SK-N-SH (cell line): ENCODE data around the gene NFATC3. TPM values are rescaled to one million over a fixed set of nuclear protein-coding genes. Genes with fewer than 3 reads are reported as not detected.

Experiments
- CTCF ChIA-PET: fragments of 300-600, 350-600 bp; formaldehyde crosslinking; extraction: SDS; loops from one replicate; lab custom pipeline; 2021; lab: Yijun Ruan, JAX
- POLR2A ChIA-PET: fragments of 350-600 bp; sonication (Branson Sonifier 250); formaldehyde crosslinking; extraction: SDS; loops from one replicate; lab custom pipeline; 2020; ENCODE audit warnings: antibody characterized with exemption, inconsistent platforms; lab: Yijun Ruan, JAX
- DNase-seq: peaks from one replicate; pipeline ENCODE4 v3.0.0; 2012
- H2AFZ ChIP-seq: fragments of 200-600 bp; sonication (generic); 2 replicates; pipeline ENCODE4 v1.8.1; 2016; ENCODE audit warnings: antibody characterized with exemption, mild to moderate bottlenecking, low read depth
- H3F3A ChIP-seq: fragments of 200-600 bp; sonication (generic); replicated peaks from 2 replicates; pipeline ENCODE3; 2016; ENCODE audit warnings: antibody characterized with exemption, mild to moderate bottlenecking; ENCODE audit not compliant: insufficient read depth
- H3K27ac ChIP-seq, 2 experiments: fragments of 200-500 bp in 1 of 2; fragments of 200-600 bp in 1 of 2; sonication (Bioruptor generic) in 1 of 2; sonication (generic), shearing (Covaris generic) in 1 of 2; 2 replicates each; pipeline versions ENCODE4 v1.5.1 to v1.6.1; 2014 to 2016; ENCODE audit warnings: low read depth in 2 of 2, inconsistent platforms in 1 of 2, low read length in 1 of 2, mild to moderate bottlenecking in 1 of 2, mixed read lengths in 1 of 2
- H3K27me3 ChIP-seq: fragments of 200-600 bp; sonication (generic), shearing (Covaris generic); 2 replicates; pipeline ENCODE4 v1.6.1; 2016; ENCODE audit warnings: mixed run types; ENCODE audit not compliant: insufficient read depth
- H3K36me3 ChIP-seq, 2 experiments: fragments of 200-500 bp in 1 of 2; fragments of 200-600 bp in 1 of 2; sonication (Bioruptor generic) in 1 of 2; sonication (generic) in 1 of 2; replicated peaks in 1 of 2; 2 replicates each; pipeline versions ENCODE3 to v1.5.1; 2014 to 2016; ENCODE audit warnings: low read length in 1 of 2, mild to moderate bottlenecking in 1 of 2; ENCODE audit not compliant: insufficient read depth in 2 of 2, control insufficient read depth in 1 of 2
- H3K4me1 ChIP-seq, 2 experiments: fragments of 200-500 bp in 1 of 2; fragments of 200-600 bp in 1 of 2; sonication (Bioruptor generic) in 1 of 2; sonication (generic), shearing (Covaris generic) in 1 of 2; 2 replicates each; pipeline versions ENCODE4 v1.5.1 to v1.6.1; 2014 to 2016; ENCODE audit warnings: low read depth in 1 of 2, low read length in 1 of 2, mixed run types in 1 of 2; ENCODE audit not compliant: insufficient read depth in 2 of 2, control insufficient read depth in 1 of 2
- H3K4me2 ChIP-seq: fragments of 200-600 bp; sonication (generic), shearing (Covaris generic); 2 replicates; pipeline ENCODE4 v1.6.1; 2017; ENCODE audit warnings: mixed run types
- H3K4me3 ChIP-seq, 2 experiments: fragments of 200-500 bp in 1 of 2; fragments of 200-600 bp in 1 of 2; sonication (Bioruptor generic) in 1 of 2; sonication (generic), shearing (Covaris generic) in 1 of 2; 2 replicates each; pipeline versions ENCODE4 v1.5.1 to v1.8.1; 2014 to 2016; ENCODE audit warnings: low read depth in 2 of 2, inconsistent platforms in 1 of 2, low read length in 1 of 2, mild to moderate bottlenecking in 1 of 2, mixed read lengths in 1 of 2, moderate library complexity in 1 of 2
- H3K79me2 ChIP-seq: fragments of 200-600 bp; sonication (generic); 2 replicates; pipeline ENCODE4 v1.8.1; 2017; ENCODE audit warnings: mild to moderate bottlenecking; ENCODE audit not compliant: insufficient read depth
- H3K9ac ChIP-seq: fragments of 200-600 bp; sonication (generic); 2 replicates; pipeline ENCODE4 v1.6.1; 2017; ENCODE audit warnings: mixed run types
- H3K9me2 ChIP-seq: fragments of 200-600 bp; sonication (generic); 2 replicates; pipeline ENCODE4 v1.6.1; 2017; ENCODE audit warnings: mixed run types
- H3K9me3 ChIP-seq: fragments of 200-600 bp; sonication (generic); 2 replicates; pipeline ENCODE4 v1.6.1; 2017; ENCODE audit warnings: mixed run types, mild to moderate bottlenecking, moderate library complexity
- H4K20me1 ChIP-seq: fragments of 200-600 bp; sonication (generic); 2 replicates; pipeline ENCODE4 v1.6.1; 2017; ENCODE audit warnings: mild to moderate bottlenecking, mixed run types; ENCODE audit not compliant: insufficient read depth
- ELF1 ChIP-seq: IDR thresholded peaks from 2 replicates; pipeline ENCODE4 v1.4.0; 2012
- EP300 ChIP-seq, 2 experiments: IDR thresholded peaks; 2 replicates each; pipeline versions ENCODE4 v1.4.0 to v1.6.1; 2012; ENCODE audit warnings: borderline replicate concordance in 1 of 2, low read depth in 1 of 2, low read length in 1 of 2
- EZH2phosphoT487 ChIP-seq: fragments of 200-600 bp; sonication (generic); IDR thresholded peaks from 2 replicates; pipeline ENCODE4 v1.6.1; 2017; ENCODE audit warnings: low read depth, mixed run types, mild to moderate bottlenecking, antibody characterized with exemption, moderate library complexity, borderline replicate concordance
- FOXM1 ChIP-seq: IDR thresholded peaks from 2 replicates; pipeline ENCODE4 v1.4.0; 2012; ENCODE audit warnings: low read depth, mild to moderate bottlenecking
- GATA2 ChIP-seq: sonication (generic); formaldehyde crosslinking; IDR thresholded peaks from 2 replicates; pipeline ENCODE4 v1.5.0; 2020; ENCODE audit warnings: mild to moderate bottlenecking, missing genetic modification reagents
- NFIC ChIP-seq: IDR thresholded peaks from 2 replicates; pipeline ENCODE4 v1.4.0; 2012; ENCODE audit warnings: borderline replicate concordance
- NRF1 ChIP-seq: IDR thresholded peaks from 2 replicates; pipeline ENCODE4 v1.6.1; 2012; ENCODE audit warnings: low read depth, mild to moderate bottlenecking, low read length
- RAD21 ChIP-seq: IDR thresholded peaks from 2 replicates; pipeline ENCODE4 v1.6.1; 2012; ENCODE audit warnings: mild to moderate bottlenecking, low read length
- RFX5 ChIP-seq: IDR thresholded peaks from 2 replicates; pipeline ENCODE4 v1.6.1; 2012; ENCODE audit warnings: mild to moderate bottlenecking, improper control_type of control experiment, low read length
- RXRA ChIP-seq: IDR thresholded peaks from 2 replicates; pipeline ENCODE4 v1.4.0; 2012; ENCODE audit warnings: low read depth, mild to moderate bottlenecking, borderline replicate concordance
- SIN3A ChIP-seq: IDR thresholded peaks from 2 replicates; pipeline ENCODE4 v1.6.1; 2012; ENCODE audit warnings: low read depth, mild to moderate bottlenecking, low read length, moderate library complexity, borderline replicate concordance
- TAF1 ChIP-seq: IDR thresholded peaks from 2 replicates; pipeline ENCODE4 v1.6.1; 2012; ENCODE audit warnings: low read depth, mild to moderate bottlenecking, low read length, moderate library complexity, borderline replicate concordance
- TCF12 ChIP-seq: IDR thresholded peaks from 2 replicates; pipeline ENCODE4 v1.4.0; 2012
- YY1 ChIP-seq: IDR thresholded peaks from 2 replicates; pipeline ENCODE4 v1.4.0; 2012; ENCODE audit warnings: low read depth, mild to moderate bottlenecking
- WGBS: methylation state at CpG from one replicate; pipeline ENCODE4 v1.1.6; 2017; ENCODE audit warnings: low lambda C conversion rate; 5-methylcytosine and 5-hydroxymethylcytosine counted together
- polyA plus RNA-seq, 3 experiments: library from polyadenylated mRNA; depleted of rRNA; stranded (reverse); fragments of >200 nt; gene quantifications; 2 replicates each; pipeline ENCODE4 v1.2.3, GENCODE V29; 2012
- TF ChIP-seq, protein P1 (sequence below): IDR thresholded peaks from 2 replicates; pipeline ENCODE4; 2012
- TF ChIP-seq, protein P2 (sequence below): IDR thresholded peaks from 2 replicates; pipeline ENCODE4 v1.4.0; 2012; ENCODE audit warnings: low read depth, borderline replicate concordance
- TF ChIP-seq, protein P3 (sequence below): fragments of 150-350 bp; IDR thresholded peaks from 2 replicates; pipeline ENCODE4 v1.6.1; 2016; ENCODE audit warnings: mild to moderate bottlenecking, low read depth, low read length
- TF ChIP-seq, protein P4 (sequence below): fragments of 200-600 bp; sonication (generic); IDR thresholded peaks from 2 replicates; pipeline ENCODE4 v1.6.1; 2017; ENCODE audit warnings: antibody characterized with exemption, mild to moderate bottlenecking, moderate library complexity
- TF ChIP-seq, protein P5 (sequence below): IDR thresholded peaks from 2 replicates; pipeline ENCODE4 v1.4.0; 2012; ENCODE audit warnings: low read depth

Gene NFATC3
- polyA plus RNA-seq, 1 of the 3 experiments (the other 2 are of a cell fraction), result 5.7 TPM

DNA sequence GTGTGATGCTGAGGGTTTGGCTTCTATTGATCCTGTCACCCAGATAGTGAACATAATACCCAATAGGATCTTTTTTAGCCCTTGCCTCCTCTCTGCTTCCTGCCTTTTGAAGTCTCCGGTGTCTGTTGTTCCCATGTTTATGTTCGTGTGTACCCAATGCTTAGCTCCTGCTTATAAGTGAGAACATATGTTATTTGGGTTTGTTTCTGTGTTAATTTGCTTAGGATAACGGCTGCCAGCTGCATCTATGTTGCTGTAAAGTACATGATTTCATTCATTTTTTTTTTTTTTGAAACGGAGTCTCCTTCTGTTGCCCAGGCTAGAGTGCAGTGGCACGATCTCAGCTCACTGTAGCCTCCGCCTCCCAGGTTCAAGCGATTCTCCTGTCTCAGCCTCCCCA, 39.1 kb upstream of the NFATC3 start:
- Histone ChIP-seq H3K4me1 (no peaks in the 10 kb centered on the region), H3K36me3 (peaks cover 0 to 2% of the 10 kb centered on the region in 2 experiments)
- TF ChIP-seq, protein P1, sequence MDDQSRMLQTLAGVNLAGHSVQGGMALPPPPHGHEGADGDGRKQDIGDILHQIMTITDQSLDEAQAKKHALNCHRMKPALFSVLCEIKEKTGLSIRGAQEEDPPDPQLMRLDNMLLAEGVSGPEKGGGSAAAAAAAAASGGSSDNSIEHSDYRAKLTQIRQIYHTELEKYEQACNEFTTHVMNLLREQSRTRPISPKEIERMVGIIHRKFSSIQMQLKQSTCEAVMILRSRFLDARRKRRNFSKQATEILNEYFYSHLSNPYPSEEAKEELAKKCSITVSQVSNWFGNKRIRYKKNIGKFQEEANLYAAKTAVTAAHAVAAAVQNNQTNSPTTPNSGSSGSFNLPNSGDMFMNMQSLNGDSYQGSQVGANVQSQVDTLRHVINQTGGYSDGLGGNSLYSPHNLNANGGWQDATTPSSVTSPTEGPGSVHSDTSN, result no peak
- TF ChIP-seq NRF1 (no peak), YY1 (no peak), RXRA (no peak), EZH2phosphoT487 (no peak), TCF12 (no peak), RFX5 (no peak), SIN3A (no peak), NFIC (no peak)
- TF ChIP-seq, protein P2, sequence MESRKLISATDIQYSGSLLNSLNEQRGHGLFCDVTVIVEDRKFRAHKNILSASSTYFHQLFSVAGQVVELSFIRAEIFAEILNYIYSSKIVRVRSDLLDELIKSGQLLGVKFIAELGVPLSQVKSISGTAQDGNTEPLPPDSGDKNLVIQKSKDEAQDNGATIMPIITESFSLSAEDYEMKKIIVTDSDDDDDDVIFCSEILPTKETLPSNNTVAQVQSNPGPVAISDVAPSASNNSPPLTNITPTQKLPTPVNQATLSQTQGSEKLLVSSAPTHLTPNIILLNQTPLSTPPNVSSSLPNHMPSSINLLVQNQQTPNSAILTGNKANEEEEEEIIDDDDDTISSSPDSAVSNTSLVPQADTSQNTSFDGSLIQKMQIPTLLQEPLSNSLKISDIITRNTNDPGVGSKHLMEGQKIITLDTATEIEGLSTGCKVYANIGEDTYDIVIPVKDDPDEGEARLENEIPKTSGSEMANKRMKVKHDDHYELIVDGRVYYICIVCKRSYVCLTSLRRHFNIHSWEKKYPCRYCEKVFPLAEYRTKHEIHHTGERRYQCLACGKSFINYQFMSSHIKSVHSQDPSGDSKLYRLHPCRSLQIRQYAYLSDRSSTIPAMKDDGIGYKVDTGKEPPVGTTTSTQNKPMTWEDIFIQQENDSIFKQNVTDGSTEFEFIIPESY, result no peak
- TF ChIP-seq, protein P3, sequence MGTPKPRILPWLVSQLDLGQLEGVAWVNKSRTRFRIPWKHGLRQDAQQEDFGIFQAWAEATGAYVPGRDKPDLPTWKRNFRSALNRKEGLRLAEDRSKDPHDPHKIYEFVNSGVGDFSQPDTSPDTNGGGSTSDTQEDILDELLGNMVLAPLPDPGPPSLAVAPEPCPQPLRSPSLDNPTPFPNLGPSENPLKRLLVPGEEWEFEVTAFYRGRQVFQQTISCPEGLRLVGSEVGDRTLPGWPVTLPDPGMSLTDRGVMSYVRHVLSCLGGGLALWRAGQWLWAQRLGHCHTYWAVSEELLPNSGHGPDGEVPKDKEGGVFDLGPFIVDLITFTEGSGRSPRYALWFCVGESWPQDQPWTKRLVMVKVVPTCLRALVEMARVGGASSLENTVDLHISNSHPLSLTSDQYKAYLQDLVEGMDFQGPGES, result no peak
- TF ChIP-seq, all 33 proteins: peak for 0
- H2AFZ ChIP-seq, result no peak overlapping the region
- H3K79me2 ChIP-seq, result no peaks in the 10 kb centered on the region
- H3K9ac ChIP-seq, result no peak overlapping the region
- H3K4me3 ChIP-seq, result no peak overlapping the region
- no peaks in the 10 kb centered on the region for H3K9me3 ChIP-seq
- no peaks in the 10 kb centered on the region for H3F3A ChIP-seq
- POLR2A ChIA-PET, result interaction anchor here (0.6 kb wide), 4 partner anchors 39 to 1054 kb away, joined by 3 to 6 read pairs (median 4); no protein-coding TSS in a partner anchor
- H3K9me2 ChIP-seq, result no peaks in the 10 kb centered on the region
- H3K4me2 ChIP-seq, result no peak overlapping the region
- no peaks in the 10 kb centered on the region for H4K20me1 ChIP-seq
- H3K27me3 ChIP-seq, result no peaks in the 10 kb centered on the region
- CTCF ChIA-PET, result no interaction called here
- H3K27ac ChIP-seq, result no peak overlapping the region
- no peak for DNase-seq
- 69% methylated on average over 7 of the region's 7 CpGs for WGBS

DNA sequence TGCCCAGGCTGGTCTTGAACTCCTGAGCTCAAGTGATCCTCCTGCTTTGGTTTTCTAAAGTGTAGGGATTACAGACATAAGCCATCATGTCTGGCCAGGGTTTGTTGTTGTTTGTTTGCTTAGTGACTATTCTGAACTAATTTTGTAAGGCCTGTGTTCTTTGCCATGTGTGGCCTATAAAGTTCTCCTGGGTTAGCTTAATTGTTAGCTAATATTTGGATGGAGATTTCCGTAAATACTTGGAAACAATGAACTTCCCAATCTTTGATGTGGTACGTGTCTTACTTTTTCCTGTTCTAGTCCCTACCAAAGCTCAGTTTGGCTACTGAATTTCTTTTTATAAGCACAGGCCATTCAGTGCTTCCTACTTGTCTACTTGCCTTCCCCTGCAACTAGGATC, 37.2 kb upstream of the NFATC3 start:
- Histone ChIP-seq H4K20me1 (no peaks in the 10 kb centered on the region), H3K9me3 (no peaks in the 10 kb centered on the region), H3K4me1 (no peaks in the 10 kb centered on the region), H2AFZ (no peak overlapping the region), H3K27ac (no peak overlapping the region), H3K4me2 (no peak overlapping the region), H3K79me2 (no peaks in the 10 kb centered on the region), H3K4me3 (no peak overlapping the region), H3K27me3 (no peaks in the 10 kb centered on the region), H3K9me2 (no peaks in the 10 kb centered on the region), H3K36me3 (peaks cover 2 to 7% of the 10 kb centered on the region in 2 experiments), H3K9ac (no peak overlapping the region), H3F3A (no peaks in the 10 kb centered on the region)
- CTCF ChIA-PET, result interaction anchor here (1.6 kb wide), 1 partner anchor 165 kb away, joined by 4 read pairs; no protein-coding TSS in a partner anchor
- WGBS, result 93% methylated on average over 2 of the region's 2 CpGs
- POLR2A ChIA-PET, result no interaction called here
- DNase-seq, result no peak
- TF ChIP-seq RAD21 (no peak), EZH2phosphoT487 (no peak), EP300 (IDR thresholded peaks at IDR 0.05; ENCODE audit: borderline replicate concordance in 1 of 2, low read depth in 1 of 2, low read length in 1 of 2) (no peak), FOXM1 (no peak), GATA2 (CRISPR knock-in tag) (no peak), TAF1 (no peak), ELF1 (no peak)
- TF ChIP-seq, protein P4, sequence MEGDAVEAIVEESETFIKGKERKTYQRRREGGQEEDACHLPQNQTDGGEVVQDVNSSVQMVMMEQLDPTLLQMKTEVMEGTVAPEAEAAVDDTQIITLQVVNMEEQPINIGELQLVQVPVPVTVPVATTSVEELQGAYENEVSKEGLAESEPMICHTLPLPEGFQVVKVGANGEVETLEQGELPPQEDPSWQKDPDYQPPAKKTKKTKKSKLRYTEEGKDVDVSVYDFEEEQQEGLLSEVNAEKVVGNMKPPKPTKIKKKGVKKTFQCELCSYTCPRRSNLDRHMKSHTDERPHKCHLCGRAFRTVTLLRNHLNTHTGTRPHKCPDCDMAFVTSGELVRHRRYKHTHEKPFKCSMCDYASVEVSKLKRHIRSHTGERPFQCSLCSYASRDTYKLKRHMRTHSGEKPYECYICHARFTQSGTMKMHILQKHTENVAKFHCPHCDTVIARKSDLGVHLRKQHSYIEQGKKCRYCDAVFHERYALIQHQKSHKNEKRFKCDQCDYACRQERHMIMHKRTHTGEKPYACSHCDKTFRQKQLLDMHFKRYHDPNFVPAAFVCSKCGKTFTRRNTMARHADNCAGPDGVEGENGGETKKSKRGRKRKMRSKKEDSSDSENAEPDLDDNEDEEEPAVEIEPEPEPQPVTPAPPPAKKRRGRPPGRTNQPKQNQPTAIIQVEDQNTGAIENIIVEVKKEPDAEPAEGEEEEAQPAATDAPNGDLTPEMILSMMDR, result no peak
- TF ChIP-seq, protein P5, sequence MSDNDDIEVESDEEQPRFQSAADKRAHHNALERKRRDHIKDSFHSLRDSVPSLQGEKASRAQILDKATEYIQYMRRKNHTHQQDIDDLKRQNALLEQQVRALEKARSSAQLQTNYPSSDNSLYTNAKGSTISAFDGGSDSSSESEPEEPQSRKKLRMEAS, result no peak
- TF ChIP-seq, protein P3, result no peak
